Ascending aorta (tissue), 2 donors: Measurements from ENCODE around the gene LIMS4. TPM values are rescaled to one million over a fixed set of nuclear protein-coding genes. Genes with fewer than 3 reads are reported as not detected.
"Not testable (repeated sequence)": the region's sequence is repeated elsewhere in the genome, so short reads cannot be mapped to it uniquely, and the experiment has no call there.

Experiments used
- DNase-seq, 2 donors: peaks; one replicate each; pipeline ENCODE4 v3.0.0-alpha.2; 2019; ENCODE audit warnings: low spot score in 2 of 2
- H3K27ac ChIP-seq, 2 donors: fragments of 200-600 bp; sonication (generic); one replicate each; pipeline ENCODE4 v1.5.1; 2016 to 2017; ENCODE audit warnings: mild to moderate bottlenecking in 1 of 2
- H3K27me3 ChIP-seq: fragments of 200-600 bp; sonication (generic); one replicate; pipeline ENCODE4 v1.5.1; 2017
- H3K36me3 ChIP-seq, 2 donors: fragments of 200-600 bp; sonication (generic); one replicate each; pipeline ENCODE4 v1.5.1; 2016
- H3K4me1 ChIP-seq, 2 donors: fragments of 200-600 bp; sonication (generic); one replicate each; pipeline ENCODE4 v1.5.1; 2016 to 2017; ENCODE audit warnings: mild to moderate bottlenecking in 1 of 2
- H3K4me3 ChIP-seq, 2 donors: fragments of 200-600 bp; sonication (generic); one replicate each; pipeline ENCODE4 v1.5.1; 2016 to 2017; ENCODE audit warnings: mild to moderate bottlenecking in 1 of 2
- H3K9me3 ChIP-seq, 2 donors: fragments of 200-600 bp; sonication (generic); one replicate each; pipeline ENCODE4 v1.5.1; 2016
- intact Hi-C: fragments of 100-400 bp; cut with DNase I; formaldehyde crosslinking; loops from one replicate; pipeline ENCODE4 v1.15.1; 2023
- total RNA-seq: library from RNA; depleted of rRNA; stranded (reverse); fragments of >200 nt; gene quantifications from one replicate; pipeline ENCODE4 v1.1.0, GENCODE V29; 2016

The LIMS4 gene
- total RNA-seq, 1 donor from 2014 or later: 21.2 TPM

DNA sequence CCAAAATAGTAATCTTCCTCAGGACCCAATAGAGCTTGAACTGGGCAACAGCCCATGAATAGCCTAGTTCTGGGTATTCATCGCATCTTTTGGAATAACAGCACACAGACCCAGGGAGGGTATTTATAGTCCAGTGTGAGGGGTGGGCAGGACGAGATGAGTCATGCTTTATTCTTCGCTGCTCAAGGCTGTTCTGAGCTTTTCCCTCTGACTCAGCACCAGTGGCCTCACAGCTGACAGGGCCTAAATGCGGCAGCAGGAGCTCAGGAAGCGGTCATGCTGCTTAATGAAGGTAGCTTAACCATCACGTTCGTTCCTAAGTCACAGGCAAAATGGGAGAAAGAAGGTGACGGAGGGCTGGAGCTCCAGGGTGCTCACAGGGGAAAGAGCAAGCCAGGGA is 7.3 kb downstream of the LIMS4 start:
- H3K27ac ChIP-seq, intact Hi-C loops, H3K4me1 ChIP-seq, H3K4me3 ChIP-seq, H3K36me3 ChIP-seq, H3K9me3 ChIP-seq, DNase-seq, H3K27me3 ChIP-seq: not testable (repeated sequence)

DNA sequence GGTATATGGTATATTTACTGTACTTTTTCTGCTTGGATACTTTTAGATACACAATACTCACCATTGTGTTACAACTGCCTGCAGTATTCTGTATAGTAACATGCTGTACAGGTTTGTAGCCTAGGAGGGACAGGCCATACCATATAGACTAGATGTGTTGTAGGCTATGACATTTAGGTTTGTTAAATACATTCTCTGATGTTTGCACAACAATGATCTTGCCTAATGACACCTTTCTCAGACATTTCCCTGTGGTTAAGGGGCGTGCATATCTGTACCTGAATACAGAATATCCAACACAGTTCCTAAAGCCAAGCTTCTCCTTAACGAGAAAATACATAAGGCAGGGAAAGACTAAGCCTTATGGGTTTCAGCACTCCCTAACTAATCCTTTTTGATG is 10.2 kb downstream of the LIMS4 start:
- intact Hi-C loops, H3K27me3 ChIP-seq, H3K36me3 ChIP-seq, H3K4me1 ChIP-seq, DNase-seq, H3K4me3 ChIP-seq, H3K27ac ChIP-seq, H3K9me3 ChIP-seq: not testable (repeated sequence)

DNA sequence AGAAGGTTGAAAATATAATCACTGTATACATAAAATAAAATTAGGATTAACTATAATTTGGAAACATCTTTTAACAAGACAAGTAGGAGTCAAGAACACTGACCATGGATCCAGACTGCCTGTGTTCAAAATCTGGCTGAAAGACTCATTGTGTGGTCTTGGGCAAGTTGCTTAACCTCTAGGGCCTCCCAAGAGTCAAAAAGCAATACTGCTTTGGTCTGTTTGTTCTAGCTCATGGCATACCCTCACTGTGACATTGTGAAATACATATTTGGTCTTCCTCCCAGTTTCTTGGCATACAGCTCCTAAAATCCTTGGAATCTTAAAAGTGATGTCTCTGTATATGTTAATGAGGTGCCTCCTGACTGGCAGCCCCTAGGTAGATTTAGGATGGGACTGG is 12.3 kb downstream of the LIMS4 start:
- H3K4me3 ChIP-seq, H3K27ac ChIP-seq, intact Hi-C loops, H3K27me3 ChIP-seq, H3K36me3 ChIP-seq, DNase-seq, H3K9me3 ChIP-seq, H3K4me1 ChIP-seq: not testable (repeated sequence)

DNA sequence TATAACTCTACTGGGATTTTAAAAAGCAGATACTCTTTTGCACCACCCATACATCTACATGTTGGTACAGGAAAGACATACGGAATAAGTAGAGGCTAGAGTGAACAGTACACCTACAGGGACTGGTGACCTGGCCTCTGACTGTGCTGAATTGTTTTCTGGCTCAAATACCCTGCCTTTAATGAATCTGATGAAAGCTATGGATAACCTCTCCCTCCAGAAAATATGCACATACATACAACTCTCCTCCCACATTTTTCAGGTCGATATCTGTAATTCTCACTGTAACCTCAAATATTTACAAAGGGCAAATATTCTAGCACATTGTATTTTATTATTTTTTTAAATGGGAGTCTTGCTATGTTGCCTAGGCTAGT is 15.4 kb downstream of the LIMS4 start:
- DNase-seq, H3K4me3 ChIP-seq, H3K4me1 ChIP-seq, H3K36me3 ChIP-seq, H3K27ac ChIP-seq, intact Hi-C loops, H3K9me3 ChIP-seq, H3K27me3 ChIP-seq: not testable (repeated sequence)

DNA sequence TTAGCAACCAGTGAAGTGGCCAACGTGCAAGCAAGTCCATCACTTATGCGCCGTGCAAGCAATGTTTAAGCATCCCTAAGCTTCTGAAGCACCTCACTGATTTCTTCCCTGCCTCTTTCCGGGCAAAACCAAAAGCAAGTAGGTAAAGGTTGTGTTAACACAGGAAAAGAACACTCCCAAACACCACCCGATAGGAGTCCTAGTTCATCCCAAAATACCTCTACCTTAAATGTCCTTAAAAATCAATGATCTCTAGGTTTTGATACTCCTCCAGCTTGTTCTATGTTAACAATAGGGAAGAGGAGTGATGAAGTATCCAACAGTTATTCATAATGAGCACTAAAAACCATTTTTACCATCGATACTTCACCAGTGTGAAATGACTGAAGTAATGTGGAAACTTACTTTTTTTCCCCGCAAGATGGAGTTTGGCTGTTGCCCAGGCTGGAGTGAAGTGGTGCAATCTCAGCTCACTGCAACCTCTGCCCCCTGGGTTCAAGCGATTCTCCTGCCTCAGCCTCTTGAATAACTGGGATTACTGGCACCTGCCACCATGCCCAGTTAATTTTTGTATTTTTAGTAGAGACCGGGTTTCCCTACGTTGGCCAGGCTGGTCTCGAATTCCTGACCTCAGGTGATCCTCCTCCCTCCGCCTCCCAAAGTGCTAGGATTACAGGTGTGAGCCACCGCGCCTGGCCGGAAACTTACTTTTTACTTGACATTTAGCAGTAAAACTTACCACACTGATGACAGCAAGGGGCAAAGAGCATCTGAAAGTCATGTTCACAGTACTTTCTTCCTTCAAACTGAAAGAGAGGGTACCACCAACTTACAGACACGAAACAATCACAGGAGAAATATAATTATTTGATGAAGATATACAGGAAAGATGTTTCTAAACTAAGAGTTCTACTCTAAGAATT is 16.1 kb downstream of the LIMS4 start:
- H3K36me3 ChIP-seq, H3K4me1 ChIP-seq, DNase-seq, H3K9me3 ChIP-seq, H3K4me3 ChIP-seq, H3K27ac ChIP-seq, intact Hi-C loops, H3K27me3 ChIP-seq: not testable (repeated sequence)

DNA sequence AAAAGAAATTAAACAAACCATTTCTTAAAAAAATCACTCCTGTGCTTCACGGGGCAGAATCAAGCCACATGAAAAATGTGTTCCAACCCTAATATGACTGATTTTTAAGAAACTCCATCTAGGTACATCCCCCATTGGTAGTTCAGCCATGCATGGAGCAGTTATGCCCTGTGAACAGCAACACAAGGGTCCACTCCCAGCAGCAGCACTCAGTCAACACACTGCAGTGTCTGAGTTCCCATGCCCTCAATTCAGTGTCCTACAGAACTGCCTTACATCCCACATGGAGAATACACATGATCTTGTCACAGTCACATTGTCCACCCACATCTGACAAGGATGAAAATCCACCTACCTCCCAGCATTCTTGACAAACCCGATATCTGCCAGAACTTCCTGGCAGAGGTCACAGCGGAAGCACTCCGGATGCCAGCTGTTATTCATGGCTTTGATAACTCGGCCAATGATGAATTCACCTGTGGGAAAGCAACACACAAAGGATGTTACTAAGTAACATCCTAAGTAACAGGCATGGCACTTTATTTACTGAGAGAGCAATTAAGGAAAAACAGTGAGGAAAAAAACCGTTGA is 17.4 kb downstream of the LIMS4 start:
- H3K4me3 ChIP-seq, H3K4me1 ChIP-seq, H3K36me3 ChIP-seq, H3K27me3 ChIP-seq, H3K27ac ChIP-seq, intact Hi-C loops, DNase-seq, H3K9me3 ChIP-seq: not testable (repeated sequence)

DNA sequence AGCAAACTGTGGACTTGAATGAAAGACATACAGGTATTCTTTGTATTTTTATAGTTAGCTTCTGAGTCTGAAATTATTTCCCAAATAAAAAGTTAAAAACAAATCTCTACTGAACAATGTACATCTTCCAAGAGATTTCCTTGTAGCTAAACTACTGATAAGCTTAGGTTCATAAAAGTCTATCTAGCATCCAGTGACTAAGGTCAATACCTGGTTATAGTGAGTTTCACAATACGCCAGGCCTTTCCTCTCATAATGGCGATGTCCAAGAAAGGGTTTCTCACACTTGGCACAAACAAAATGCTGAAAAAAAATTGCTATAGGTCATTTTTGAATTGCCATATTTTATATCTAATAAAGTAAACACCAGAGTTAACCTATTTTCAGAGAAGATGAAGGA is 21.7 kb downstream of the LIMS4 start:
- H3K4me1 ChIP-seq, H3K27ac ChIP-seq, intact Hi-C loops, DNase-seq, H3K27me3 ChIP-seq, H3K36me3 ChIP-seq, H3K4me3 ChIP-seq, H3K9me3 ChIP-seq: not testable (repeated sequence)

DNA sequence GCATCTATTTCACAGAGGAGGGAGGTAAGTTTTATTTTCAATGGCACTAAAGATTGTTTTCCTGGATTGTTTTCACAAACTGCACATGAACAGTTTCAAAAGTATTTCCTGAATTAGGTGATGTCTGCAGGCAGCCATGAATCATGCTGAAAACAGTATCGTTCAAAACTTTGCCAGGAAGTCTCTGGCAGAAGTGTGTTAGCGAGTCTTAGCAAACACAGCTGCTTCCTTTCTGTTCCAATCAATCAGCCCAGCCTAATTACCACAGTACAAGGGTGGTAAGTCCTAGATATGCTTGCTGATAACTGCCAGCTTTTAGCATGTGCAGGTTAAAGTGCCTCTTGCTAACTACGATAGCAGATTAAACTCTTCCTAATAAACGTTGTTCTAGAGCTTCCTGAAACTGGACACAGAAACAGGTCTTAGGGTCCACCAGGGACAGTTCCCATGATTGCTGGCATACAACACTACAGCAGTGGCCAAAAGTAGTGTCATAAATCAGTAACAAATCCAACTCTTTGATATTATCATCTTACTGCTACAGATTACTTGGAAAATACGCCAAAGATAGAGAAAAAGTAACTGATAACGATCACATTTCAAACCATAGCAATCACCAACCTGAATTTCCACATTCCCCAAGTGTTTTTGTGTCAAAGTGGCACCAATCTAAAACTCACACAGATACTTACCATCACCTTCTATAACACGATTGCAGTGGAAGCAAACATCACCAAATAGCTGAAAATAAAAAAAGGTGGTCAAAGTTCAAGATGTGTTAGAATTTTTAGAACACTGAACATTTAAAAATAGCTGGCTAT is 23.3 kb downstream of the LIMS4 start:
- H3K4me3 ChIP-seq, H3K9me3 ChIP-seq, H3K27ac ChIP-seq, H3K4me1 ChIP-seq, intact Hi-C loops, H3K27me3 ChIP-seq, DNase-seq, H3K36me3 ChIP-seq: not testable (repeated sequence)

DNA sequence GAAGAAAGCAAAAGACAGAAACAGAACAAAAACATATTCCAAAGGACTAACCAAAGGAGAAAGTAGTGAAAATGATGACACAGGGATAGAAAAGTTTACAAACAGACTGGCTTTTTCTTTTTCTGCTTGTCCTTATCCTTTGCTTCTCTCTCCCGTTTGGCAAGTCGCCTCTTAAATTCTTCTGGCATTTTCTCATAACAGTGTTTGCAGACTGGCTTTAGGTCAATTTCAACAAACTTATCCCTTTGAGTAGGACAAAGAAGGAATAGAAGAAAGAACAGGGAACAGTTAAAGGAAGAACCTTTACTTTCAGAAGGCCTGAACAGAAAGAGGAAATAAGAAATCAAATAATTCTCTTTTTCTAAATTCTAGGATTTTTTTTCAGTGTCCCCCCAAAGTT is 26.0 kb downstream of the LIMS4 start:
- DNase-seq, intact Hi-C loops, H3K27ac ChIP-seq: not testable (repeated sequence)

DNA sequence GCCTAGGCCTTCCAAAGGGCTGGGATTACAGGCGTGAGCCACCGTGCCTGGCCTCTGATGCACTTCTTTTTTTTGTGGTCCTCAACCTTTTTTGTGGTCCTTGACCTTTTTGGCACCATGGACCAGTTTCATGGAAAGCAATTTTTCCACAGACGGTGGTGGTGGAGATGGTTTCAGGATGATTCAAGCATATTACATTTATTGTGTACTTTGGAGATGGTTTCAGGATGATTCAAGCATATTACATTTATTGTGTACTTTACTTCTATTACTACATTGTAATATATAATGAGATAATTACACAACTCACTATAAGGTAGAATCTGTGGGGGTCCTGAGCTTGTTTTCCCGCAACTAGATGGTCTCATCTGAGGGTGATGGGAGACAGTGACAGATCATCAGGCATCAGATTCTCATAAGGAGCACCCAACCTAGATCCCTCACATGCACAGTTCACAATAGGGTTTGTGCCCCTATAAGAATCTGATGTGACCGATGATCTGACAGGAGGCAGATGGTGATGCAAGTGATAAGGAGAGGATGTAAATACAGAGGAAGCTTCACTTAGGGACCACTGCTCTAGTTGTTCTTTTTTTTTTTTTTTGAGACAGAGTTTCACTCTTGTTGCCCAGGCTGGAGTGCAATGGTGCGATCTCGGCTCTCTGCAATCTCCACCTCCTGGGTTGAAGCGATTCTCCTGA is 29.2 kb downstream of the LIMS4 start:
- H3K9me3 ChIP-seq, H3K4me1 ChIP-seq, H3K27me3 ChIP-seq, H3K36me3 ChIP-seq, H3K4me3 ChIP-seq, DNase-seq, H3K27ac ChIP-seq, intact Hi-C loops: not testable (repeated sequence)

More for the DNA sequence above, 26.0 kb downstream of the LIMS4 start:
- not testable (repeated sequence) for H3K4me1 ChIP-seq, H3K4me3 ChIP-seq, H3K9me3 ChIP-seq, H3K36me3 ChIP-seq, H3K27me3 ChIP-seq

DNA sequence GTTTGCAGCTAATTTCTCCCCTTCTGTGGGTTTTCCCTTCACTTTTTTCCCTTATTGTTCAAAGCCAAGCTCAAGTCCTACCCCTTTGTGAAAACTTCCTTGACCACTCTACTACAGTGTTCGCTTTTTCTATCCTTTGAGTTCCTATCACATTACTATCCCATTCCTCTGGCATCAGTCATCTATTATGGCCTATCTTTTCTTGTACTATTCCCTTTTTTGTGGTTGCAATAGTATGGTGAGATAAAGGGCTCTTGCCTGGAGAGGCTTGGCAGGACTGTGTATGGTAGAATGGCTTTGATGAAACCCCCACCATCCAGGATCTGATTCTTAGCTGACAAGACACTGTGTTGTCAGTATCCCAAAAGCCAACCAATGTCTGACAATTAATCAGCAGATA is 30.7 kb downstream of the LIMS4 start:
- intact Hi-C loops, H3K4me1 ChIP-seq, H3K27ac ChIP-seq, H3K27me3 ChIP-seq, H3K9me3 ChIP-seq, DNase-seq, H3K4me3 ChIP-seq, H3K36me3 ChIP-seq: not testable (repeated sequence)

DNA sequence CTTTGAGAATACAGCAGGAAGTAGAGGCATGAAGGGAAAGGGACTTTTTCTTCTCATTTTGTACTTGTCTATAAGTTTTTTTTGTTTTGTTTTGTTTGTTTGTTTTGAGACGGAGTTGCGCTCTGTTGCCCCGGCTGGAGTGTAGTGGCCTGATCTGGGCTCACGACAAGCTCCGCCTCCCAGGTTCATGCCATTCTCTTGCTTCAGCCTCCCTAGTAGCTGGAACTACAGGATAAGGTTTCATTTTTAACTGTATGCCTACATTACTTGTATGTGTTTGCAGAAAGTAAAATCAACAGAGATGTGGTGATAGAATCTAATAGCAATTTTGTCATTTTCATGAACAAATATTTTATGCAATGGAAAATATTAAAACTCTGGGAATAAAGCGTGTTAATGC is 38.1 kb downstream of the LIMS4 start:
- H3K4me3 ChIP-seq, H3K36me3 ChIP-seq, H3K27ac ChIP-seq, intact Hi-C loops, H3K9me3 ChIP-seq, H3K4me1 ChIP-seq, H3K27me3 ChIP-seq, DNase-seq: not testable (repeated sequence)

DNA sequence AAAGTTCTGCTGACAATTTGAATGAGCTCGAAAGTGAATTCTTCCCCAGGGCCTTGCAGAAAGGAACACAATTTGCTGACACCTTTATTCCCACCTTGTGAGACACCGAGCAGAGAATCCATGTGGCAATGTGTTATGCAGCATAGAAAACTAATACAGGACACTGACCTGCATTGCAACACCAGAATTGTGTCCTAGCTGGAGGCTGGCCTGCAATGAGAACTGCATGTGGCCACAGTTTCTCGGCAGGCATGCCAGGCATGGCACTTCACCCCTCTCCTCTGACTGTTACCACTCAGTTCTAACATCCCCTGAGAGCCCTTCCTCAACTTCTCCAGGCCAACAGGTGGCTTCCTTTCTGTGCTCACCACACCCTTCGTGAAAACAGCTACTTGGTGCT is 46.9 kb downstream of the LIMS4 start:
- H3K27me3 ChIP-seq, DNase-seq, H3K4me1 ChIP-seq, H3K4me3 ChIP-seq, H3K36me3 ChIP-seq, intact Hi-C loops, H3K27ac ChIP-seq, H3K9me3 ChIP-seq: not testable (repeated sequence)
